ENCODE results near the gene ZDHHC15.

GRCh38 chrX:75369721-75370120 is 153.1 kb downstream of the ZDHHC15 start:
- TF ChIP-seq CTCF (IDR thresholded peaks at IDR 0.05) = no peak
- no peak for TF ChIP-seq POLR2AphosphoS5 (IDR thresholded peaks at IDR 0.05)
- TF ChIP-seq EP300 (IDR thresholded peaks at IDR 0.05) = no peak
- TF ChIP-seq POLR2A (IDR thresholded peaks at IDR 0.05) = no peak
